SU-DHL-6 (cell line): Measurements from ENCODE around the gene TARS3.

ENCODE experiments used
- EZH2phosphoT487 ChIP-seq: fragments of 200-600 bp; sonication (generic), shearing (Covaris generic); conservative IDR thresholded peaks from 2 replicates; pipeline ENCODE4 v1.6.1; 2018; ENCODE audit warnings: mild to moderate bottlenecking, antibody characterized with exemption, low read length, moderate library complexity, mixed read lengths
- TF ChIP-seq, protein P1 (sequence below): fragments of 200-600 bp; sonication (generic); IDR thresholded peaks from one replicate; pipeline ENCODE4 v1.5.1; 2017; ENCODE audit warnings: antibody characterized with exemption, mild to moderate bottlenecking, low read length, moderate library complexity; ENCODE audit not compliant: insufficient read depth, poor library complexity, severe bottlenecking

DNA sequence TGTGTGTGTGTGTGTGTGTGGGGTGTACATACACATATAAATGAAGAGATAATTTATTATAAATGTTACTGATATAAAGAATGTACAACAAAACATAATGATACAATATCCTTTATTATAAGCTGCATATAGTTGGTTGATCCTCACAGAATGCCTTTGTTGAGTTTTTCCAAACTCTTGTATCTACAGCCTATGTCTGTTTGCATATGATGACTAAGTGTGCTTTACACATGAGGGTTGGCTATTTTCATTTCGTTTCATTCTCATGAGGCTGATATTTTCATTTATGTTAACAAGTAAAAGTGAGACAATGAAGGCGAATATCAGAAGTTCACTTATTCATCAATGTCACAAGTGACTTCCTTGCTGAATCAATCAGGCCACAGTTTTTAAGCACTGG lies 117.2 kb downstream of the TARS3 start:
- TF ChIP-seq, protein P1, sequence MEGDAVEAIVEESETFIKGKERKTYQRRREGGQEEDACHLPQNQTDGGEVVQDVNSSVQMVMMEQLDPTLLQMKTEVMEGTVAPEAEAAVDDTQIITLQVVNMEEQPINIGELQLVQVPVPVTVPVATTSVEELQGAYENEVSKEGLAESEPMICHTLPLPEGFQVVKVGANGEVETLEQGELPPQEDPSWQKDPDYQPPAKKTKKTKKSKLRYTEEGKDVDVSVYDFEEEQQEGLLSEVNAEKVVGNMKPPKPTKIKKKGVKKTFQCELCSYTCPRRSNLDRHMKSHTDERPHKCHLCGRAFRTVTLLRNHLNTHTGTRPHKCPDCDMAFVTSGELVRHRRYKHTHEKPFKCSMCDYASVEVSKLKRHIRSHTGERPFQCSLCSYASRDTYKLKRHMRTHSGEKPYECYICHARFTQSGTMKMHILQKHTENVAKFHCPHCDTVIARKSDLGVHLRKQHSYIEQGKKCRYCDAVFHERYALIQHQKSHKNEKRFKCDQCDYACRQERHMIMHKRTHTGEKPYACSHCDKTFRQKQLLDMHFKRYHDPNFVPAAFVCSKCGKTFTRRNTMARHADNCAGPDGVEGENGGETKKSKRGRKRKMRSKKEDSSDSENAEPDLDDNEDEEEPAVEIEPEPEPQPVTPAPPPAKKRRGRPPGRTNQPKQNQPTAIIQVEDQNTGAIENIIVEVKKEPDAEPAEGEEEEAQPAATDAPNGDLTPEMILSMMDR: no peak
- no peak for TF ChIP-seq EZH2phosphoT487
